SU-DHL-6 (cell line): ENCODE results near the gene LYL1.

Source experiments
- CTCF ChIP-seq: fragments of 200-600 bp; sonication (generic); IDR thresholded peaks from one replicate; pipeline ENCODE4 v1.5.1; 2017; ENCODE audit warnings: antibody characterized with exemption, mild to moderate bottlenecking, low read length, moderate library complexity; ENCODE audit not compliant: insufficient read depth, poor library complexity, severe bottlenecking
- EZH2phosphoT487 ChIP-seq: fragments of 200-600 bp; sonication (generic), shearing (Covaris generic); conservative IDR thresholded peaks from 2 replicates; pipeline ENCODE4 v1.6.1; 2018; ENCODE audit warnings: mild to moderate bottlenecking, antibody characterized with exemption, low read length, moderate library complexity, mixed read lengths

- TF ChIP-seq CTCF (no peak), EZH2phosphoT487 (no peak)
Measured at GRCh38 chr19:13094771-13095392, 7.8 kb downstream of the LYL1 start.
